Measurements from ENCODE around the gene ERICH6B.

GRCh38 chr13:45598597-45598996, 16.9 kb downstream of the ERICH6B start:
- TF ChIP-seq POLR2AphosphoS5 (IDR thresholded peaks at IDR 0.05; ENCODE audit: borderline replicate concordance, low read depth, low read length) (no peak), EZH2 (IDR thresholded peaks at IDR 0.05) (no peak)
